ENCODE data around the gene TOM1L2.

- TF ChIP-seq CTCF (IDR thresholded peaks at IDR 0.05; ENCODE audit: insufficient read depth, low read length) (no peak), REST (IDR thresholded peaks at IDR 0.05; ENCODE audit: insufficient replicate concordance, low read depth) (no peak), POLR2AphosphoS5 (IDR thresholded peaks at IDR 0.05; ENCODE audit: low read depth) (no peak)
Observed at GRCh38 chr17:17806035-17806434, 166.2 kb downstream of the TOM1L2 start.
